WTC11 (cell line): Measurements from ENCODE around the gene ATN1.

ENCODE experiments used
- CBFB ChIP-seq: sonication (generic); formaldehyde crosslinking; IDR thresholded peaks from 2 replicates; pipeline ENCODE4 v1.8.1; 2022; ENCODE audit warnings: mild to moderate bottlenecking, low read depth, missing genetic modification reagents
- CTCF ChIP-seq: fragments of 200-600 bp; IDR thresholded peaks from 2 replicates; pipeline ENCODE4 v1.8.0; 2022; ENCODE audit warnings: antibody characterized with exemption
- E2F4 ChIP-seq: sonication (generic); formaldehyde crosslinking; IDR thresholded peaks from 2 replicates; pipeline ENCODE4 v1.8.1; 2022; ENCODE audit warnings: low read depth, mild to moderate bottlenecking, moderate library complexity, missing genetic modification reagents, borderline replicate concordance
- IRF1 ChIP-seq: sonication (generic); formaldehyde crosslinking; IDR thresholded peaks from 2 replicates; pipeline ENCODE4 v1.8.0; 2023; ENCODE audit warnings: missing genetic modification reagents
- ZBTB21 ChIP-seq: sonication (generic); formaldehyde crosslinking; IDR thresholded peaks from 2 replicates; pipeline ENCODE4 v1.8.1; 2023; ENCODE audit warnings: mild to moderate bottlenecking, missing genetic modification reagents, borderline replicate concordance
- ZNF138 ChIP-seq: sonication (generic); formaldehyde crosslinking; conservative IDR thresholded peaks from 2 replicates; pipeline ENCODE4 v1.8.1; 2022; ENCODE audit warnings: mild to moderate bottlenecking, moderate library complexity, missing genetic modification reagents

GRCh38 chr12:6967651-6968100 is 39.9 kb downstream of the ATN1 start:
- TF ChIP-seq CTCF = no peak
- TF ChIP-seq CBFB (CRISPR knock-in tag) = no peak
- TF ChIP-seq IRF1 (CRISPR knock-in tag) = no peak
- no peak for TF ChIP-seq ZNF138 (CRISPR knock-in tag)
- TF ChIP-seq ZBTB21 (CRISPR knock-in tag) = no peak
- TF ChIP-seq E2F4 = no peak
